GM10248 (cell line): ENCODE results near the gene ALKBH2.

Experiments used
- CTCF ChIA-PET: fragments of 300-600 bp; sonication (Branson Sonifier 250); formaldehyde crosslinking; extraction: SDS; loops from one replicate; lab custom pipeline; 2021; ENCODE audit warnings: antibody characterized with exemption; lab: Yijun Ruan, JAX
- POLR2A ChIA-PET: fragments of 350-650 bp; sonication (Branson Sonifier 250); formaldehyde crosslinking; extraction: SDS; loops from one replicate; lab custom pipeline; 2020; ENCODE audit warnings: antibody characterized with exemption; lab: Yijun Ruan, JAX
- DNase-seq: peaks from one replicate; pipeline ENCODE4 v3.0.0; 2012; ENCODE audit errors: extremely low spot score
- TF ChIP-seq, protein P1 (sequence below): IDR thresholded peaks from 2 replicates; pipeline ENCODE4 v1.5.1; 2012; ENCODE audit warnings: mild to moderate bottlenecking, low read depth; ENCODE audit errors: extremely low read depth, missing control alignments, control extremely low read depth

ALKBH2 gene

DNA sequence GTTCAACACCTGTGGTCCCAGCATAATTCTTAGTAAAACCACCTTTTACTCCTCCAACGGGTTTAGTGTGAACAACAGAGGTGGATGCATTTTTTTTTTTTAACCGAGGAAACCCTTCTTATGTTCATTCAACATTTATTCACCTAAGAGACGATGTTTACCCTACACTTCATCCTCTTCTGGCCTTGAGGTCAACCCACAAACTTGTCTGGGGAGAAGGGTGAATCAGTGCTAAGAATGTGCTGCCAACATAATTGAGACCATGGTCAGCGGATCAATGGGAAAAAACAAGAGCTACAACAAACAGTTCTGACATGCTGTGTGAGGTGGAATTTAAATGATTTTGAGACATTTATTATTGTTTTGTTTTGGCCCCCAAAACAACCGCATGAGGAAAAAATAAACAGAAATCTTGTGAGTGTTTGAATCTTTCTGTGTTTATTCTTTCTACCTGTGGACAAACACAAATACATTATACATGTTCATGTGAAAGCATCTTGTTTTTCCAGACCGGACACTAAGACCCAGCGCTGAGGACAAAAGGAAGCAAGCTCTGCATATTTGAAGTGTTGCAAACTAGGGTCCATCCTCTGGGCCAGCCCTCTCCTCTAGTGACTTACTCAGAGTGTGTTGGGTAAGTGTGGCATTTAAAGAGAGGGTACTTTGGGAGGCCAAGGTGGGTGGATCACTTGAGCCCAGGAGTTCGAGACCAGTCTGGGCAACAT lies 46.0 kb downstream of the ALKBH2 start:
- CTCF ChIA-PET, result interaction anchor here (1.2 kb wide), 1 partner anchor 45 kb away, joined by 4 read pairs; the partner anchor contains the start of gene ALKBH2
- no peak for DNase-seq
- POLR2A ChIA-PET, result interaction anchor here (0.6 kb wide), 1 partner anchor 734 kb away, joined by 3 read pairs; no protein-coding TSS in a partner anchor
- TF ChIP-seq, protein P1, sequence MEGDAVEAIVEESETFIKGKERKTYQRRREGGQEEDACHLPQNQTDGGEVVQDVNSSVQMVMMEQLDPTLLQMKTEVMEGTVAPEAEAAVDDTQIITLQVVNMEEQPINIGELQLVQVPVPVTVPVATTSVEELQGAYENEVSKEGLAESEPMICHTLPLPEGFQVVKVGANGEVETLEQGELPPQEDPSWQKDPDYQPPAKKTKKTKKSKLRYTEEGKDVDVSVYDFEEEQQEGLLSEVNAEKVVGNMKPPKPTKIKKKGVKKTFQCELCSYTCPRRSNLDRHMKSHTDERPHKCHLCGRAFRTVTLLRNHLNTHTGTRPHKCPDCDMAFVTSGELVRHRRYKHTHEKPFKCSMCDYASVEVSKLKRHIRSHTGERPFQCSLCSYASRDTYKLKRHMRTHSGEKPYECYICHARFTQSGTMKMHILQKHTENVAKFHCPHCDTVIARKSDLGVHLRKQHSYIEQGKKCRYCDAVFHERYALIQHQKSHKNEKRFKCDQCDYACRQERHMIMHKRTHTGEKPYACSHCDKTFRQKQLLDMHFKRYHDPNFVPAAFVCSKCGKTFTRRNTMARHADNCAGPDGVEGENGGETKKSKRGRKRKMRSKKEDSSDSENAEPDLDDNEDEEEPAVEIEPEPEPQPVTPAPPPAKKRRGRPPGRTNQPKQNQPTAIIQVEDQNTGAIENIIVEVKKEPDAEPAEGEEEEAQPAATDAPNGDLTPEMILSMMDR, result no peak

DNA sequence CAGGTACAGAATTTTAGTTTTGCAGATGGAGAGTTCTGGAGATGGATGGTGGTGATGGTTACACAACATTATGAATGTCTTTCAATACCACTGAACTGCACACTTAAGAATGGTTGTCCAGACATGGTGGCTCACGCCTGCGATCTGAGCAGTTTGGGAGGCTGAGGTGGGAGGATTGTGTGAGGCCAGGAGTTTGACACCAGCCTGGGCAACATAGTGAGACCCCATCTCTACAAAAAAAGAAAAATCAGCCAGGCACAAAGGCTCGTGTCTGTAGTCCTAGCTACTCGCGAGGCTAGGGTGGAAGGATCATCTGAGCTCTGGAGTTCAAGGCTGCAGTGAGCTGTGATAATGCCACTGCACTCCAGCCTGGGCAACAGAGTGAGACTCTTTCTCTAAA lies 49.0 kb downstream of the ALKBH2 start:
- POLR2A ChIA-PET, result no interaction called here
- CTCF ChIA-PET, result no interaction called here
- no peak for DNase-seq
- TF ChIP-seq, protein P1, result no peak
